HG02885 (cell line): ENCODE measurements around the gene ALDH9A1.
"Not testable (repeated sequence)": the region's sequence is repeated elsewhere in the genome, so short reads cannot be mapped to it uniquely, and the experiment has no call there.

Experiments
- ATAC-seq: cut with Tn5 transposase; IDR thresholded peaks from one replicate; pipeline ENCODE4 v1.9.1; 2021; ENCODE audit warnings: mild to moderate bottlenecking; ENCODE audit not compliant: unreplicated experiment, poor library complexity

ALDH9A1 gene

GRCh38 chr1:165697881-165698760, at the start of gene ALDH9A1:
Gene ALDH9A1, minus strand, starts transcription at chr1:165698562. Its CDS starts 4 bp downstream, at chr1:165698558.
- peak; percentile 93 for ATAC-seq

DNA sequence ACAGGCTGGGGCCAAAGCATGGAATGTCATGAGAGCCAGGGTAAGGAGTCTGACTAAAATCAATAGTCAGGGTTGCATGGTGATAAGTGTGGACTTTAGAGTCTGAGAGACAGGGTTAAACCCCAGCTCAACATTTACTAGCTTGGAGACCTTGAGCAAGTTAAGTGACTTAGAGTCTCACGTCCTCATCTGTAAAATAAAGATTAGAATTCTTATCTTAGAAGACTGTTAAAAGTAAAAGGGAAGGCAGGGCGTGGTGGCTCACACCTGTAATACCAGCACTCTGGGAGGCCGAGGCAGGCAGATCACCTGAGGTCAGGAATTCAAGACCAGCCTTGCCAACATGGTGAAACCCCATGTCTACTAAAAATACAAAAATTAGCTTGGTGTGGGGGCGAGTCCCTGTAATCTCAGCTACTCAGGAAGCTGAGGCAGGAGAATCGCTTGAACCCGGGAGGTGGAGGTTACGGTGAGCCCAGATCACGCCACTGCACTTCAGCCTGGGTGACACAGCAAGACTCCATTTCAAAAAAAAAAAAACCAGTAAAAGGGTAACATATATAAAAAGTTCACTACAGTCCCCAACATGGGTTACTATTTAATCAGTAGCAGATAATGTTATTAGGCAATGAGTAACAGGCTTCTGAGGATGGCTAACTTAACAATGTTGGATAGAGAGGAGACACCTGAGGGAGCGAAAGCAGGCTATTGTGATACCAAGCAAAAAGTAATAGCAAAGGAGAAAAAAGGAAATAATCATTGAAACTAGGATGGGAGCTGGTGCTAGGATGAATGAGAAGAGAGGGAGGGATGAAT, 49.5 kb upstream of the ALDH9A1 start:
- ATAC-seq = no peak

DNA sequence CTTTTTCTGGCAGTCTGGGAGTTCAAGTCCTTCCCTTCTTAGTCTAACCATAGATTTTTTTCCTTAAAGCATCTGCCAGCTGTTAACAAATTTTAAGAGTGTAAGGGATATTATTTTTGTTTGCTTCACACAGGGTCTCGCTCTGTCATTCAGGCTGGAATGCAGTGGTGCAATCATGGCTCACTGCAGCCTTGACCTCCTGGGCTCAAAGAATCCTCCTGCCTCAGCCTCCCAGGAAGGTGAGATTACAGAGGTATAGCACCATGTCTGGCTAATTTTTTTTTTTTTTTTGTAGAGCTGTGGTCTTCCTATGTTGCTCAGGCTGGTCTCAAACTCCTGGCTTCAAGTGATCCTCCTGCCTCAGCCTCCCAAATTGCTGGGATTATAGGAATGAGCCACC, 46.6 kb upstream of the ALDH9A1 start:
- ATAC-seq = not testable (repeated sequence)

DNA sequence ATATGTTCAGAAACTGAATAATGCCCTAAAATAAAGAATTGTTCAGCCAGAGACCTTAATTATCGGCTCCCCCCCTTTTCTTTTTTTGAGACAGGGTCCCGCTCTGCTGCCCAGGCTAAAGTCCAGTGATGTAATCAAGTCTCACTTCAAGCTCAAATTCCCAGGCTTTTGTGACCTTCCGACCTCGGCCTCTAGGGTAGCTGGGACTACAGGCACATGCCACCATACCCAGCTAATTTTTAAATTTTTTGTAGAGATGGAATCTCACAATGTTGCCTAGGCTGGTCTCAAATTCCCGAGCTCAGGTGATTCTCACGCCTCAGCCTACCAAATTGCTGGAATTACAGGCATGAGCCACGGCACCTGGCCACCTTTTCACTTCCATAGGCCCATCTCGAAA, 43.8 kb upstream of the ALDH9A1 start:
- ATAC-seq = no peak

DNA sequence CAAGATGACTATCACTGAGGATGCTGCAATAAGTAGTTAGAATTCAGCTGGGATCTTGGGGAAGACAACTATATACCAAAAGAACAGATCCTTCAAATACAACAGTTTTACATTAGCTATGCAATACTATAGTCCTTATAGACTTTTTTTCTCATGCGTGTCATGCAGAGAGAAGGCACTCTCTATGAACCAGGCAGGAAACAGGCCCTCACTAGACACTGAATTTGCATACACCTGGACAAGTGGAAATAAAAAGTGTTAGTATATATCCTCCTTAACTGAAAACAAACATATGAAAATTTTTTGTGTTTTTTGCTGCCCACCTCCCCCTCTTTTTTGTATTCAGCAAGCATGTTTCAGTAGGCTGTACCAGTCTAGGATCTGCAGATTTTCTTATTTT, 40.4 kb upstream of the ALDH9A1 start:
- peak; percentile 96 for ATAC-seq

DNA sequence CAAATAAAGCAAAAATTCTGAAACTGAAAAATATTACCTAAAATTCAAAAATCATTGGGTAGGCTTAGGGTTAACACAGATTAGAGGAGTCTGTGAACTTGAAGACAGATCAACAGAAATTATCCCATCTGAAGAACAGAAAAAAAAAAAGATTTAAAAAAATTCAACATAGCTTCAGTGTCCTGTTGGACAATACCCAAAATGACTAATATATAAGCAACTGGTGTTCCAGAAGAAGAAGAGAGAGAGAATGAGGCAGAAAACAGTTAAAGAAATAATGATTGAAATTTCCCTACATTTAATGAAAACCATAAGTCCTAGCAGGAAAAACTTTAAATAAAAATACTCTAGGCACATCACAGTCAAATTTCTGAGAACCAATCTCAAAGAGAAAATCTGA, 38.8 kb upstream of the ALDH9A1 start:
- no peak for ATAC-seq

DNA sequence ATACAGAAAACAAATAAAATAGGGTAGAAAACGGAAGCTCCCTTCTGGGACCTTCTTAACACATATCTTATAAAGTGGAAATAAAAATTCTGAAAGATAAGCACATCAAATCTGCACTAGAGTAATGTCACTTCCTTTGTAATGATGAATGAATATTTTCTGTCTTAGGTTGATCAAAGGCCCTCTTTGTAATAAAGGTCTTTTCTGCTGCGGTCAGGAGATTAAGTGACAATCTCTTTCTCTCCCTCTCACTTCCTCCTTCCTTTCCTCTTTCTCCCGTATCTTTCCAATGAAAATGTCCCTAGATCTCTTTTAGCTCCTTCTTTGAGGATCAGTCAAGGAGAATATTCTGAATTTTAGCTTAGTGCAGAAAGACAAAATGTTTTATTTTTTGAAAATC, 36.5 kb upstream of the ALDH9A1 start:
- no peak for ATAC-seq

- no peak for ATAC-seq
These were observed 28.5 kb upstream of the ALDH9A1 start for GRCh38 chr1:165726841-165727240.

DNA sequence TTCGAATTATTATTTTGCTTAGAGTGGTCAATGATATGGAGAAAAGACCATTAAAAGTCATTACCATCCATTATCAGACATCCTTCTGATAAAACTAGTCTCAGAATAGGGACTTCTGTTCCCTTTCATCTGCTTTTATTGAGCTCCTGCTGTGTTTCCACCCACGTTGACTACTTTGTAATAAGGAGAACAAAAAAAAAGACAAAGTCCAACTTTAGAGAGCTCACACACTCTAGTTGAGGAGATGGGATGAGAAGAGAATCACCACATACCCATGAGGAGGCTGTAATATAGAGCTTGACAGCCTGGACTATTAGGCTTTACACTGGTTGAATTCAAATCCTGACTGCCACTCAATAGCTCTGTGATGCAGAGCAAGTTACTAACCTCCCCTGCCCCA, 27.8 kb upstream of the ALDH9A1 start:
- no peak for ATAC-seq

DNA sequence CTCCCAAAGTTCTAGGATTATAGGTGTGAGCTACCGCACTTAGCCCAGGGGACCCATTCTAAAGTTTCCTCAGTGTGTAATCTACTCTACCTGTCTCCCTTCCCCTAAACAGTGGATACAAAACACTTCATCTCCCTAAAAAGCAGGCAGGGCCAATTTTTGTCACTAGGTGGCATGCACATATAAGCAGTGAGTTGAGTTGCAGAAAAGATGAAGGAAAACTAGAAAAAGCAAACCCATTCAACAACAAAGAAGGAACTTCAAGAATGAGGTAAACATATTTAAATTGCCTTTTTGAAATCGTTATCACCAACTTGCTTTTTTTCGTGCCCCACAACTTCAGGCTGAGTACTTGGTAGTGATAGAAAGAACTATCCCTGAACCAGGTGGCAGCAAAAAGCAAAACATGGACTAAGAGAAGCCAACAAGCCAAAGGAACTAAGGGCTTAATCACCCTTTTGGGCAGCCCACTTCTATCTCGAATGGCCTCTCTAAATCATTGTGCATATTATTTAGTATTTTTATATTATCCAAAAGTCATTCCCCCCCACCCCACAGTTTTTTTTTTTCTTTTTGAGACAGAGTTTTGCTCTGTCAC, 19.7 kb upstream of the ALDH9A1 start:
- peak; percentile 67 for ATAC-seq

GRCh38 chr1:165716265-165717051, 18.1 kb upstream of the ALDH9A1 start:
- ATAC-seq = not testable (repeated sequence)

DNA sequence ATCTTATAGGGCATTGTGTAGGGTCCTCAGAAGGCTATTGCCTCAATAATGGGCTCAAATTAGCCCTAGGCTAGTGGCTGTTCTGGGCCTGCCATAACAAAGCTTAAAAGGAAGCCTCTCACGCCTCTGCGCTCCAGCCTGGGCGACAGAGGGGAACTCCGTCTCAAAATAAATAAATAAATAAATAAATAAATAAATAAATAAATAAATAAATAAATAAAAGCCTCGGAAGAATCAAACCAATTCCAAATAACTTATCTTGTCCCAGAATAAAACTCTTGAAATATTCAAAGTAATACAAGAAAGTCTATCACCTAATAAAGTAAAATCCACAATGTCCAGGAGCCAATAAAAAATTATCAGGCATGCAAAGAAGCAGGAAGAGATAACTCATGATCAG, 14.4 kb upstream of the ALDH9A1 start:
- ATAC-seq = no peak

DNA sequence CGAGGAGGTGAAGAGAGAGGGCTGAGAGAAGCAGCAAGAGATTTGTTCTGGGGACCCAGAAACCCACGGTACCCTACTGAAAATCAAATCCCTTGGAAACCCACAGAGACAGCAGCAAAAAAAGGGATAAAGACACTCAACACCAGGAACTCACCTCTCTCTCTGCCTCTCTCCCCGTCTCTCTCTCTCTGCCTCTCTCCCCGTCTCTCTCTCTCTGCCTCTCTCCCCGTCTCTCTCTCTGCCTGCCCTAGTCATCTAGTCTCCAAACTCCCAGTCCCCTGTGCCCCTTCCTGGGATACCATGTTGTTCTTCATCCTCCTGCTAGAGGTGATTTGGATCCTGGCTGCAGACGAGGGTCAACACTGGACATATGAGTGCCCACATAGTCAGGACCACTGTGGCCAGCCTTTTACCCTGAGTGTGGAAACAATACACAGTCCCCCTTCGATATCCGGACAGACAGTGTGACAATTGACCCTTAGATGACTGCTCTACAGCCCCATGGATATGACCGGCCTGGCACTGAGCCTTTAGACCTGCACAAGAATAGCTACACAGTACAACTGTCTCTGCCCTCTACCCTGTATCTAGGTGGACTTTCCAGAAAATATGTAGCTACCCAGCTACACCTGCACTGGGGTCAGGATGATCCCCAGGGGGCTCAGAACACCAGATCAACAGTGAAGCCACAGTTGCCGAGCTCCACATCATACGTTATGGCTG, 9.8 kb upstream of the ALDH9A1 start:
- ATAC-seq = no peak

GRCh38 chr1:165703648-165704047, 5.3 kb upstream of the ALDH9A1 start:
- no peak for ATAC-seq

- not testable (repeated sequence) for ATAC-seq
These were observed 3.6 kb upstream of the ALDH9A1 start for GRCh38 chr1:165701922-165702321.

GRCh38 chr1:165699577-165699976, 1.2 kb upstream of the ALDH9A1 start:
- no peak for ATAC-seq

GRCh38 chr1:165698761-165699052, 345 bp upstream of the ALDH9A1 start:
- ATAC-seq = no peak

GRCh38 chr1:165697491-165697880, 876 bp downstream of the ALDH9A1 start:
- no peak for ATAC-seq

DNA sequence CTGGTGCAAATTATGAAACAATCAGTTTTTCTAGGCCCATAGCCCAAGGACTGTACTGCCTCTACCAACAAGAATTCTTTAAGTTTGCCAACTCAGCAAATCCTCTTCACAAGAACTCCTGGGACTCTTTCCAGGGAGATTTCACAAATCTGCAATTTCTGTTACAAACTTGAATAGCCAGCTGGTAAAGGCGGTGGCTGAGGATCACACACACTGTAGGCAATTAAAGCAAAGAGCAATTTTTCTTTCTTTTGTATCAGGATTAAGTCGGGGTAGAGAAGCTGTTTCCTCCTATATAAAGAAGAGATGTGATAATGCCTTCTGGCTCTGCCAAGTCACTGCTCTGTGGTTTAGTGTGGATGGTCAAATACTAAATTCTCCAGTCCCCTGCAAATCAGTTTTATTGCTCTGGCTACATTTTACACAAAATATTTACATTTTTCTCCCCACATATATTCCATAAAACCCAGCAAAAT, 1.7 kb downstream of the ALDH9A1 start:
- ATAC-seq = no peak

GRCh38 chr1:165695031-165695430, 3.3 kb downstream of the ALDH9A1 start:
- no peak for ATAC-seq
